ENCODE results near the gene SLCO3A1. TPM values are rescaled to one million over a fixed set of nuclear protein-coding genes. Genes with fewer than 3 reads are reported as not detected.

Gene SLCO3A1
- total and polyA plus RNA-seq, 2 donors (not counting 1 experiment from before 2014, with no cell fraction given) = 8.1 to 16.8 TPM

GRCh38 chr15:91852741-91853510, 582 bp upstream of the SLCO3A1 start:
- Histone ChIP-seq H3K9me3 (ENCODE audit: control insufficient read depth, insufficient read depth, low read depth, low read length) (no peaks in the 10 kb centered on the region), H3K27me3 (ENCODE audit: control insufficient read depth, insufficient read depth, low read length) (no peaks in the 10 kb centered on the region), H3K27ac (ENCODE audit: insufficient read depth, low read length) (peak overlapping the region; percentile 48), H3K9ac (ENCODE audit: insufficient read depth, low read length) (peak overlapping the region; percentile 76), H3K4me3 (replicated peaks in 1 of 4; ENCODE audit: control extremely low read depth in 1 of 4, insufficient read depth in 1 of 4, low read depth in 3 of 4, low read length in 4 of 4) (peak overlapping the region; percentile 53 to 81 (median 62)), H3K4me2 (ENCODE audit: extremely low read depth, insufficient read depth, low read length) (peak overlapping the region; percentile 71), H4K20me1 (ENCODE audit: control insufficient read depth, extremely low read depth, insufficient read depth, low read length) (no peaks in the 10 kb centered on the region), H3K36me3 (ENCODE audit: control insufficient read depth, insufficient read depth, low read length) (no peaks in the 10 kb centered on the region), H3K4me1 (ENCODE audit: control insufficient read depth, extremely low read depth, insufficient read depth, low read length) (peaks cover 5% of the 10 kb centered on the region), H3K79me2 (ENCODE audit: control insufficient read depth, insufficient read depth, low read length) (no peaks in the 10 kb centered on the region), H2AFZ (ENCODE audit: low read length) (peak overlapping the region; percentile 65)
- TF ChIP-seq EZH2 (IDR thresholded peaks at IDR 0.05; ENCODE audit: low read length, missing control alignments) (no peak), CTCF (conservative IDR thresholded peaks at IDR 0.05 in 1 of 2, IDR thresholded peaks at IDR 0.05 in 1 of 2; ENCODE audit: low read depth in 1 of 2, low read length in 2 of 2) (peak; percentile 63 to 71)
- DNase-seq (ENCODE audit: low read depth in 2 of 2) = peak; percentile 62 to 70

- peak overlapping the region; percentile 89 for H3K4me2 ChIP-seq (ENCODE audit: extremely low read depth, insufficient read depth, low read length)
- peaks cover 5% of the 10 kb centered on the region for H3K4me1 ChIP-seq (ENCODE audit: control insufficient read depth, extremely low read depth, insufficient read depth, low read length)
- TF ChIP-seq CTCF (conservative IDR thresholded peaks at IDR 0.05 in 1 of 2, IDR thresholded peaks at IDR 0.05 in 1 of 2; ENCODE audit: low read depth in 1 of 2, low read length in 2 of 2) (no peak), EZH2 (IDR thresholded peaks at IDR 0.05; ENCODE audit: low read length, missing control alignments) (no peak)
- H3K27me3 ChIP-seq (ENCODE audit: control insufficient read depth, insufficient read depth, low read length) = no peaks in the 10 kb centered on the region
- H3K9me3 ChIP-seq (ENCODE audit: control insufficient read depth, insufficient read depth, low read depth, low read length) = no peaks in the 10 kb centered on the region
- H3K27ac ChIP-seq (ENCODE audit: insufficient read depth, low read length) = no peak overlapping the region
- peak overlapping the region; percentile 48 for H2AFZ ChIP-seq (ENCODE audit: low read length)
- peak overlapping the region; percentile 46 to 81 (median 58) for H3K4me3 ChIP-seq (replicated peaks in 1 of 4; ENCODE audit: control extremely low read depth in 1 of 4, insufficient read depth in 1 of 4, low read depth in 3 of 4, low read length in 4 of 4)
- no peaks in the 10 kb centered on the region for H4K20me1 ChIP-seq (ENCODE audit: control insufficient read depth, extremely low read depth, insufficient read depth, low read length)
- peak; percentile 10 to 16 for DNase-seq (ENCODE audit: low read depth in 2 of 2)
- H3K36me3 ChIP-seq (ENCODE audit: control insufficient read depth, insufficient read depth, low read length) = no peaks in the 10 kb centered on the region
- no peaks in the 10 kb centered on the region for H3K79me2 ChIP-seq (ENCODE audit: control insufficient read depth, insufficient read depth, low read length)
- H3K9ac ChIP-seq (ENCODE audit: insufficient read depth, low read length) = peak overlapping the region; percentile 51
Measured at GRCh38 chr15:91853948-91854638, 585 bp downstream of the SLCO3A1 start.

- no peak for TF ChIP-seq CTCF (conservative IDR thresholded peaks at IDR 0.05 in 1 of 2, IDR thresholded peaks at IDR 0.05 in 1 of 2; ENCODE audit: low read depth in 1 of 2, low read length in 2 of 2)
- no peak for TF ChIP-seq EZH2 (IDR thresholded peaks at IDR 0.05; ENCODE audit: low read length, missing control alignments)
- Histone ChIP-seq H3K27ac (ENCODE audit: insufficient read depth, low read length) (no peak overlapping the region), H3K4me3 (replicated peaks in 1 of 4; ENCODE audit: control extremely low read depth in 1 of 4, insufficient read depth in 1 of 4, low read depth in 3 of 4, low read length in 4 of 4) (peak overlapping the region; percentile 46 to 81 (median 58)), H3K79me2 (ENCODE audit: control insufficient read depth, insufficient read depth, low read length) (no peaks in the 10 kb centered on the region), H4K20me1 (ENCODE audit: control insufficient read depth, extremely low read depth, insufficient read depth, low read length) (no peaks in the 10 kb centered on the region), H3K4me2 (ENCODE audit: extremely low read depth, insufficient read depth, low read length) (peak overlapping the region; percentile 89), H3K9me3 (ENCODE audit: control insufficient read depth, insufficient read depth, low read depth, low read length) (no peaks in the 10 kb centered on the region), H3K9ac (ENCODE audit: insufficient read depth, low read length) (no peak overlapping the region), H3K4me1 (ENCODE audit: control insufficient read depth, extremely low read depth, insufficient read depth, low read length) (peaks cover 5% of the 10 kb centered on the region), H3K36me3 (ENCODE audit: control insufficient read depth, insufficient read depth, low read length) (no peaks in the 10 kb centered on the region), H2AFZ (ENCODE audit: low read length) (no peak overlapping the region), H3K27me3 (ENCODE audit: control insufficient read depth, insufficient read depth, low read length) (no peaks in the 10 kb centered on the region)
- peak in 1 of 2 donors; percentile 3 for DNase-seq (ENCODE audit: low read depth in 2 of 2)
Measured at GRCh38 chr15:91854639-91854990, 1.1 kb downstream of the SLCO3A1 start.
